GM12875 (cell line): ENCODE measurements around the gene KCTD12.

Source experiments
- H3K4me3 ChIP-seq: one replicate; pipeline ENCODE4 v1.5.1; 2011; ENCODE audit warnings: low read depth, low read length, control low read depth
- CTCF ChIP-seq: IDR thresholded peaks from 2 replicates; pipeline ENCODE4 v1.5.1; 2011; ENCODE audit warnings: low read depth, mild to moderate bottlenecking, control low read depth, inconsistent platforms, low read length, moderate library complexity, borderline replicate concordance; ENCODE audit not compliant: insufficient read depth

Gene KCTD12

GRCh38 chr13:76868371-76868770 lies 17.8 kb downstream of the KCTD12 start:
- TF ChIP-seq CTCF: no peak
- H3K4me3 ChIP-seq: no peak overlapping the region

- TF ChIP-seq CTCF: no peak
- no peak overlapping the region for H3K4me3 ChIP-seq
Observed at GRCh38 chr13:76865996-76866503, 20.2 kb downstream of the KCTD12 start.

- H3K4me3 ChIP-seq: no peak overlapping the region
- TF ChIP-seq CTCF: no peak
Observed at GRCh38 chr13:76865109-76865508, 21.1 kb downstream of the KCTD12 start.

- no peak for TF ChIP-seq CTCF
- H3K4me3 ChIP-seq: no peak overlapping the region
Observed at GRCh38 chr13:76864259-76864658, 21.9 kb downstream of the KCTD12 start.

- TF ChIP-seq CTCF: no peak
- H3K4me3 ChIP-seq: no peak overlapping the region
Observed at GRCh38 chr13:76863022-76863421, 23.2 kb downstream of the KCTD12 start.

GRCh38 chr13:76861859-76862258 lies 24.3 kb downstream of the KCTD12 start:
- TF ChIP-seq CTCF: no peak
- no peak overlapping the region for H3K4me3 ChIP-seq

- no peak for TF ChIP-seq CTCF
- no peak overlapping the region for H3K4me3 ChIP-seq
Observed at GRCh38 chr13:76860706-76861105, 25.5 kb downstream of the KCTD12 start.
